ENCODE measurements around the gene TUBB3. TPM values are rescaled to one million over a fixed set of nuclear protein-coding genes. Genes with fewer than 3 reads are reported as not detected.

The TUBB3 gene
- total RNA-seq, 1 donor from 2014 or later = 459 TPM

DNA sequence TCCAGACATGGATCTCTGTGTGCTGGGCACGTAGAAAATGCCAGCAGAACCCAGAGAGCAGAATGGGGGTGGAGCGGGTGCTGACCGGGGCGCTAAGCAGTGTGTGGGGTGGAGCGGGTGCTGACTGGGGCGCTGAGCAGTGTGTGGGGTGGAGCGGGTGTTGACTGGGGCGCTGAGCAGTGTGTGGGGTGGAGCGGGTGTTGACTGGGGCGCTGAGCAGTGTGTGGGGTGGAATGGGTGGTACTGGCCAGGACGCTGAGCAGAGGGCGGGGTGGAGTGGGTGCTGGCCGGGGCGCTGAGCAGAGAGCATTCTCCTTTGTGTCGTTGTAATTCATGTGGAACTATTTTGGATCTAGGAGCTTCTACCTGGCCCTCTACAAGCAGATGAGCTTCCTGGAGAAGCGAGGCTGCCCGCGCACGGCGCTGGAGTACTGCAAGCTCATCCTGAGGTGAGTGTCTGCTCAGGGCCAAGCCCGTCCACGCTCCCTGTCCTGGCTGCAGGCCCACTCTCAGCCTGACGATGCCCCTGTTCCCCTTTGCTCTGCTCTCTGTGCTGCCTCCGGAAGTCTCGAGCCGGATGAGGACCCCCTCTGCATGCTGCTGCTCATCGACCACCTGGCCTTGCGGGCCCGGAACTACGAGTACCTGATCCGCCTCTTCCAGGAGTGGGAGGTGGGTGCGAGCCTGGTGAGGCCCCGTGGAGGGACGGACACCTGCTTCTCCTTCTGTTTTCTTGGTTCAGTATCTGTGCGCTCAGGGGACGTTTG, 24.8 kb upstream of the TUBB3 start:
- H3K27me3 ChIP-seq (ENCODE audit: insufficient read depth, low read length) = no peaks in the 10 kb centered on the region
- peaks cover 5% of the 10 kb centered on the region for H3K4me1 Mint-ChIP-seq (ENCODE audit: low read depth, unreplicated experiment)
- FAIRE-seq (no peak), DNase-seq (ENCODE audit: low read depth) (no peak)
- peaks cover 46% of the 10 kb centered on the region for H4K20me1 ChIP-seq (ENCODE audit: insufficient read depth, low read length)
- H3K27ac ChIP-seq (ENCODE audit: low read depth, low read length) = no peak overlapping the region
- H3K9ac ChIP-seq (ENCODE audit: low read length) = no peak overlapping the region
- no peaks in the 10 kb centered on the region for H3K27me3 Mint-ChIP-seq (ENCODE audit: low read depth, unreplicated experiment)
- no peak overlapping the region for H3K4me3 ChIP-seq (ENCODE audit: insufficient read depth, low read depth, low read length)
- TF ChIP-seq, protein P1, sequence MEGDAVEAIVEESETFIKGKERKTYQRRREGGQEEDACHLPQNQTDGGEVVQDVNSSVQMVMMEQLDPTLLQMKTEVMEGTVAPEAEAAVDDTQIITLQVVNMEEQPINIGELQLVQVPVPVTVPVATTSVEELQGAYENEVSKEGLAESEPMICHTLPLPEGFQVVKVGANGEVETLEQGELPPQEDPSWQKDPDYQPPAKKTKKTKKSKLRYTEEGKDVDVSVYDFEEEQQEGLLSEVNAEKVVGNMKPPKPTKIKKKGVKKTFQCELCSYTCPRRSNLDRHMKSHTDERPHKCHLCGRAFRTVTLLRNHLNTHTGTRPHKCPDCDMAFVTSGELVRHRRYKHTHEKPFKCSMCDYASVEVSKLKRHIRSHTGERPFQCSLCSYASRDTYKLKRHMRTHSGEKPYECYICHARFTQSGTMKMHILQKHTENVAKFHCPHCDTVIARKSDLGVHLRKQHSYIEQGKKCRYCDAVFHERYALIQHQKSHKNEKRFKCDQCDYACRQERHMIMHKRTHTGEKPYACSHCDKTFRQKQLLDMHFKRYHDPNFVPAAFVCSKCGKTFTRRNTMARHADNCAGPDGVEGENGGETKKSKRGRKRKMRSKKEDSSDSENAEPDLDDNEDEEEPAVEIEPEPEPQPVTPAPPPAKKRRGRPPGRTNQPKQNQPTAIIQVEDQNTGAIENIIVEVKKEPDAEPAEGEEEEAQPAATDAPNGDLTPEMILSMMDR (IDR thresholded peaks at IDR 0.05; ENCODE audit: insufficient read depth, low read depth, low read length) = no peak
- TF ChIP-seq EZH2 (IDR thresholded peaks at IDR 0.05; ENCODE audit: insufficient read depth, low read length) = no peak
- peaks cover 15% of the 10 kb centered on the region for H3K36me3 Mint-ChIP-seq (ENCODE audit: low read depth, unreplicated experiment)
- H3K9me3 ChIP-seq (ENCODE audit: insufficient read depth, low read depth, low read length) = no peaks in the 10 kb centered on the region
- H2AFZ ChIP-seq (ENCODE audit: low read depth, low read length) = no peak overlapping the region
- no peaks in the 10 kb centered on the region for H3K4me1 ChIP-seq (ENCODE audit: insufficient read depth, low read length)
- no peaks in the 10 kb centered on the region for H3K9me3 Mint-ChIP-seq (ENCODE audit: unreplicated experiment)
- peaks cover 39% of the 10 kb centered on the region for H3K36me3 ChIP-seq (ENCODE audit: insufficient read depth, low read length)
- H3K79me2 ChIP-seq (ENCODE audit: insufficient read depth, low read length) = peaks cover 11% of the 10 kb centered on the region
- H3K4me2 ChIP-seq (ENCODE audit: low read length) = no peak overlapping the region
- no peak overlapping the region for H3K27ac Mint-ChIP-seq (ENCODE audit: unreplicated experiment)
- H3K4me3 Mint-ChIP-seq (ENCODE audit: unreplicated experiment) = no peak overlapping the region

DNA sequence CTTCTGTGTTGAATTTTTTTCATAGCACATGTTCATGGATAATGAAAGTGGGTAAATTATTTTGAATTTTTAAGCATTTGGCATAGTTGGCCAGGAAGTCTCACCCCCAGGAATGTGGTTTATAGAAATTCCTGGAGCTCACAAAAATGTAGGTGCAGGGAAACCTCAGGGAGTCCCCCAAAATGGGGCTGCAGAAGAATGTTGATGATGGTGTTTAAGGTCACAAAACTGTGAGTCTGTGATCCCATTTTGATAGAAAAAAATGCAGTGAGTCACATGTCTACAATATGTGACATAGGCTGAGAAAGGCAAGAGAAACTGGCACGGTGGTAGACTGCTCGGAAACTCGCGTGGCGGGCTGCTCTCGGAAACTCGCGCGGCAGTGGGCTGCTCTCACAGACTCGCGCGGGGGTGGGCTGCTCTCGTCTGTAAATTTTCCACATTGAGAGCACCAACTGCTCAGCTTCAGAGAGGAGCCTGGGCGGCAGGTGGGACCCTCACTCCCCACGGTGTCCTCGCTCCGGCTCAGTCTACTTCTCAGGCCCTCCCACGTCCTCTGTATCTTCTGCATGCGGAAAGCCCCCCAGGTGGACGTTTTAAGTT, 23.2 kb upstream of the TUBB3 start:
- Mint-ChIP-seq H3K4me3 (ENCODE audit: unreplicated experiment) (peak overlapping the region; percentile 22), H3K27ac (ENCODE audit: unreplicated experiment) (peak overlapping the region; percentile 81), H3K27me3 (ENCODE audit: low read depth, unreplicated experiment) (no peaks in the 10 kb centered on the region), H3K36me3 (ENCODE audit: low read depth, unreplicated experiment) (peaks cover 15% of the 10 kb centered on the region), H3K4me1 (ENCODE audit: low read depth, unreplicated experiment) (peaks cover 5% of the 10 kb centered on the region), H3K9me3 (ENCODE audit: unreplicated experiment) (no peaks in the 10 kb centered on the region)
- Histone ChIP-seq H3K4me3 (ENCODE audit: insufficient read depth, low read depth, low read length) (no peak overlapping the region), H3K4me1 (ENCODE audit: insufficient read depth, low read length) (no peaks in the 10 kb centered on the region), H3K9ac (ENCODE audit: low read length) (no peak overlapping the region), H3K79me2 (ENCODE audit: insufficient read depth, low read length) (peaks cover 11% of the 10 kb centered on the region), H3K9me3 (ENCODE audit: insufficient read depth, low read depth, low read length) (no peaks in the 10 kb centered on the region), H3K27me3 (ENCODE audit: insufficient read depth, low read length) (no peaks in the 10 kb centered on the region), H3K4me2 (ENCODE audit: low read length) (no peak overlapping the region), H2AFZ (ENCODE audit: low read depth, low read length) (no peak overlapping the region), H3K36me3 (ENCODE audit: insufficient read depth, low read length) (peaks cover 39% of the 10 kb centered on the region), H3K27ac (ENCODE audit: low read depth, low read length) (no peak overlapping the region), H4K20me1 (ENCODE audit: insufficient read depth, low read length) (peaks cover 40% of the 10 kb centered on the region)
- FAIRE-seq = no peak
- no peak for DNase-seq (ENCODE audit: low read depth)
- TF ChIP-seq, protein P1 (IDR thresholded peaks at IDR 0.05; ENCODE audit: insufficient read depth, low read depth, low read length) = no peak
- no peak for TF ChIP-seq EZH2 (IDR thresholded peaks at IDR 0.05; ENCODE audit: insufficient read depth, low read length)

DNA sequence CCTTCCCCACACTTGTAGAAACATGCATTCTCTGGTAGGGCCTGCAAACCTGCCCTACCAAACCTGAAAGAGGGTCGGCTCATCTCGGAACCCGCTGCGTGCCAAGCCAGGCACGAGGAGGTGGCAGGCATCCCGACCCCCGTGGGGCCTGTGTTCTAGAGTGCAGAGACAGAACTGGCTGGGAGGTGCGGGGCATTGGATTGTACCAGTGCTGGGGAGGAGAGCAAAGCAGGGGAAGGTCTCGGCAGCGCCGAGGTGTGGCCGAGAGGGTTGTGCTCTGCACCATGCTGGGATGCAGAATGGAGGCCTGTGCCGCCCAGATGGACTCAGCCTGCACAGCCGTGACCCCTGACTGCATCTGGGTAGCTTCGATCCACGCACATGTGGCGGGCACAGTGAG, 22.3 kb upstream of the TUBB3 start:
- FAIRE-seq (no peak), DNase-seq (ENCODE audit: low read depth) (no peak)
- Mint-ChIP-seq H3K36me3 (ENCODE audit: low read depth, unreplicated experiment) (peaks cover 13% of the 10 kb centered on the region), H3K9me3 (ENCODE audit: unreplicated experiment) (no peaks in the 10 kb centered on the region), H3K27me3 (ENCODE audit: low read depth, unreplicated experiment) (no peaks in the 10 kb centered on the region), H3K27ac (ENCODE audit: unreplicated experiment) (peak overlapping the region; percentile 34), H3K4me1 (ENCODE audit: low read depth, unreplicated experiment) (peaks cover 5% of the 10 kb centered on the region), H3K4me3 (ENCODE audit: unreplicated experiment) (no peak overlapping the region)
- Histone ChIP-seq H3K9ac (ENCODE audit: low read length) (no peak overlapping the region), H3K4me2 (ENCODE audit: low read length) (no peak overlapping the region), H3K9me3 (ENCODE audit: insufficient read depth, low read depth, low read length) (no peaks in the 10 kb centered on the region), H3K4me3 (ENCODE audit: insufficient read depth, low read depth, low read length) (no peak overlapping the region), H3K79me2 (ENCODE audit: insufficient read depth, low read length) (peaks cover 5% of the 10 kb centered on the region), H3K27ac (ENCODE audit: low read depth, low read length) (no peak overlapping the region), H3K27me3 (ENCODE audit: insufficient read depth, low read length) (no peaks in the 10 kb centered on the region), H4K20me1 (ENCODE audit: insufficient read depth, low read length) (peaks cover 42% of the 10 kb centered on the region), H3K36me3 (ENCODE audit: insufficient read depth, low read length) (peaks cover 40% of the 10 kb centered on the region), H3K4me1 (ENCODE audit: insufficient read depth, low read length) (no peaks in the 10 kb centered on the region), H2AFZ (ENCODE audit: low read depth, low read length) (no peak overlapping the region)
- TF ChIP-seq EZH2 (IDR thresholded peaks at IDR 0.05; ENCODE audit: insufficient read depth, low read length) = no peak
- TF ChIP-seq, protein P1 (IDR thresholded peaks at IDR 0.05; ENCODE audit: insufficient read depth, low read depth, low read length) = no peak
